ENCODE measurements around the gene PMS2.
"Not testable (repeated sequence)": the region's sequence is repeated elsewhere in the genome, so short reads cannot be mapped to it uniquely, and the experiment has no call there.

The PMS2 gene

GRCh38 chr7:5924630-5925029 lies 84.2 kb downstream of the PMS2 start:
- not testable (repeated sequence) for DNase-seq (ENCODE audit: low spot score); FAIRE-seq

- FAIRE-seq: peak; percentile 67
Observed at GRCh38 chr7:5924180-5924579, 84.7 kb downstream of the PMS2 start.

More at GRCh38 chr7:5924180-5924579, 84.7 kb downstream of the PMS2 start:
- DNase-seq (ENCODE audit: low spot score): not testable (repeated sequence)

Measured in RCC 7860 (cell line).